Keratinocyte (primary cell): ENCODE measurements around the gene GRK3. TPM values are rescaled to one million over a fixed set of nuclear protein-coding genes. Genes with fewer than 3 reads are reported as not detected.
"Not testable (repeated sequence)": the region's sequence is repeated elsewhere in the genome, so short reads cannot be mapped to it uniquely, and the experiment has no call there.

ENCODE experiments used
- DNase-seq: peaks from one replicate; pipeline ENCODE4 v3.0.0-alpha.2; 2011; ENCODE audit warnings: low read depth, missing footprints, low spot score
- FAIRE-seq: peaks from 2 replicates; lab custom pipeline; 2011; peaks lifted over from hg19 to GRCh38; lab: Jason Lieb, UNC
- H2AFZ ChIP-seq: 2 replicates; pipeline ENCODE4 v1.6.0; 2012; ENCODE audit warnings: low read length, control low read depth, inconsistent platforms; ENCODE audit not compliant: control insufficient read depth
- H3K27ac ChIP-seq: 2 replicates; pipeline ENCODE4 v1.5.1; 2011; ENCODE audit warnings: low read length; ENCODE audit not compliant: control insufficient read depth, insufficient read depth
- H3K27me3 ChIP-seq: 3 replicates; pipeline ENCODE4 v1.6.0; 2011; ENCODE audit warnings: low read length; ENCODE audit not compliant: control insufficient read depth, insufficient read depth; ENCODE audit errors: extremely low read depth
- H3K36me3 ChIP-seq, 2 experiments: 2 replicates in 1 of 2; 3 replicates in 1 of 2; pipeline ENCODE4 v1.5.1; 2011; ENCODE audit warnings: low read length in 2 of 2, mild to moderate bottlenecking in 1 of 2; ENCODE audit not compliant: control insufficient read depth in 2 of 2, insufficient read depth in 2 of 2; ENCODE audit errors: extremely low read depth in 1 of 2
- H3K4me1 ChIP-seq: 3 replicates; pipeline ENCODE4 v1.5.1; 2011; ENCODE audit warnings: low read length; ENCODE audit not compliant: control insufficient read depth, insufficient read depth; ENCODE audit errors: extremely low read depth
- H3K4me2 ChIP-seq: 3 replicates; pipeline ENCODE4 v1.6.0; 2011; ENCODE audit warnings: low read depth, low read length; ENCODE audit not compliant: control insufficient read depth, insufficient read depth; ENCODE audit errors: extremely low read depth
- H3K4me3 ChIP-seq, 3 experiments: fragments of 200-600 bp in 1 of 3; sonication (generic) in 1 of 3; 2 replicates in 2 of 3; 3 replicates in 1 of 3; pipeline ENCODE4 v1.5.1; 2011 to 2016; ENCODE audit warnings: low read length in 3 of 3, mild to moderate bottlenecking in 3 of 3, control low read depth in 2 of 3, inconsistent platforms in 1 of 3, low read depth in 1 of 3, mixed read lengths in 1 of 3, mixed run types in 1 of 3, moderate library complexity in 1 of 3; ENCODE audit not compliant: control insufficient read depth in 2 of 3, insufficient read depth in 2 of 3; ENCODE audit errors: extremely low read depth in 1 of 3
- H3K79me2 ChIP-seq: 2 replicates; pipeline ENCODE4 v1.6.0; 2012; ENCODE audit warnings: low read length; ENCODE audit not compliant: control insufficient read depth, insufficient read depth
- H3K9ac ChIP-seq: 3 replicates; pipeline ENCODE4 v1.6.0; 2011; ENCODE audit warnings: low read length; ENCODE audit not compliant: control insufficient read depth, insufficient read depth; ENCODE audit errors: extremely low read depth
- H3K9me1 ChIP-seq: 3 replicates; pipeline ENCODE4 v1.6.0; 2011; ENCODE audit warnings: low read length; ENCODE audit not compliant: control insufficient read depth, insufficient read depth; ENCODE audit errors: extremely low read depth
- H3K9me3 ChIP-seq: 2 replicates; pipeline ENCODE4 v1.5.1; 2012; ENCODE audit warnings: low read depth, low read length; ENCODE audit not compliant: control insufficient read depth
- H4K20me1 ChIP-seq: 3 replicates; pipeline ENCODE4 v1.6.0; 2011; ENCODE audit warnings: low read length; ENCODE audit not compliant: control insufficient read depth, insufficient read depth; ENCODE audit errors: extremely low read depth
- CTCF ChIP-seq, 3 experiments: IDR thresholded peaks in 1 of 3; conservative IDR thresholded peaks in 1 of 3; optimal IDR thresholded peaks in 1 of 3; 2 replicates in 2 of 3; 3 replicates in 1 of 3; pipeline versions ENCODE3 to v1.5.1; 2011; ENCODE audit warnings: low read length in 3 of 3, mild to moderate bottlenecking in 3 of 3, moderate library complexity in 2 of 3, control low read depth in 1 of 3, inconsistent platforms in 1 of 3; ENCODE audit not compliant: insufficient read depth in 2 of 3; ENCODE audit errors: extremely low read depth in 1 of 3
- EZH2 ChIP-seq: IDR thresholded peaks from one replicate; pipeline ENCODE4 v1.6.1; 2012; ENCODE audit warnings: inconsistent platforms, mild to moderate bottlenecking, low read length, moderate library complexity
- dilution Hi-C: fragments of 300-500 bp; cut with MboI; formaldehyde crosslinking; loops from one replicate; pipeline ENCODE4 v1.7.0; 2020; ENCODE audit warnings: low sequenced_read_pairs; ENCODE audit not compliant: extremely low pct_ligation_motif_present
- polyA plus RNA-seq, 5 experiments: library from polyadenylated mRNA; depleted of rRNA in 3 of 5; stranded (reverse) in 3 of 5; stranded (forward) in 1 of 5; unstranded in 1 of 5; fragments of >200 nt; gene quantifications; 1 replicate in 1 of 5; 2 replicates in 3 of 5; 3 replicates in 1 of 5; pipeline versions ENCODE4 v1.2.1 to v1.2.3, GENCODE V29; 2011 to 2012; ENCODE audit warnings: missing spikeins in 2 of 5, low read depth in 1 of 5, low replicate concordance in 1 of 5

GRK3 gene
- polyA plus RNA-seq, 1 donor (not counting 4 experiments of a cell fraction or from before 2014, with no cell fraction given) = 8.1 TPM

- H3K9me1 ChIP-seq = no peaks in the 10 kb centered on the region
- H3K4me3 ChIP-seq = no peak overlapping the region
- no peak overlapping the region for H3K27ac ChIP-seq
- no peak overlapping the region for H3K4me2 ChIP-seq
- dilution Hi-C loops = no loop called here
- FAIRE-seq (no peak), DNase-seq (no peak)
- no peak for TF ChIP-seq EZH2
- no peak for TF ChIP-seq CTCF (optimal IDR thresholded peaks at IDR 0.05 in 1 of 3, IDR thresholded peaks at IDR 0.05 in 1 of 3, conservative IDR thresholded peaks at IDR 0.05 in 1 of 3; ENCODE audit: extremely low read depth in 1 of 3, insufficient read depth in 2 of 3, low read length in 3 of 3)
- no peak overlapping the region for H3K9ac ChIP-seq
- no peaks in the 10 kb centered on the region for H3K27me3 ChIP-seq
- no peaks in the 10 kb centered on the region for H3K79me2 ChIP-seq
- no peaks in the 10 kb centered on the region for H4K20me1 ChIP-seq
- H2AFZ ChIP-seq = no peak overlapping the region
- H3K9me3 ChIP-seq = no peaks in the 10 kb centered on the region
- peaks cover 8% of the 10 kb centered on the region for H3K4me1 ChIP-seq
- no peaks in the 10 kb centered on the region for H3K36me3 ChIP-seq
Observed at GRCh38 chr22:25704701-25705100, 140.2 kb downstream of the GRK3 start.

GRCh38 chr22:25706197-25706596, 141.7 kb downstream of the GRK3 start:
- Histone ChIP-seq H3K4me2 (no peak overlapping the region), H2AFZ (no peak overlapping the region), H3K27me3 (no peaks in the 10 kb centered on the region), H3K4me3 (no peak overlapping the region), H4K20me1 (no peaks in the 10 kb centered on the region), H3K9me3 (no peaks in the 10 kb centered on the region), H3K36me3 (no peaks in the 10 kb centered on the region), H3K9ac (no peak overlapping the region), H3K9me1 (no peaks in the 10 kb centered on the region), H3K4me1 (peaks cover 8% of the 10 kb centered on the region), H3K79me2 (no peaks in the 10 kb centered on the region), H3K27ac (no peak overlapping the region)
- no peak for TF ChIP-seq EZH2
- no peak for TF ChIP-seq CTCF (optimal IDR thresholded peaks at IDR 0.05 in 1 of 3, IDR thresholded peaks at IDR 0.05 in 1 of 3, conservative IDR thresholded peaks at IDR 0.05 in 1 of 3; ENCODE audit: extremely low read depth in 1 of 3, insufficient read depth in 2 of 3, low read length in 3 of 3)
- DNase-seq = no peak
- no peak for FAIRE-seq
- dilution Hi-C loops = no loop called here

- H3K79me2 ChIP-seq, H2AFZ ChIP-seq, H3K36me3 ChIP-seq, H3K27me3 ChIP-seq, H3K4me3 ChIP-seq, FAIRE-seq, H3K9me1 ChIP-seq, dilution Hi-C loops, H3K4me1 ChIP-seq, H3K4me2 ChIP-seq, H3K9me3 ChIP-seq, H3K9ac ChIP-seq, H3K27ac ChIP-seq, H4K20me1 ChIP-seq, DNase-seq: not testable (repeated sequence)
Observed at GRCh38 chr22:25708430-25708829, 144.0 kb downstream of the GRK3 start.
